Measurements from ENCODE around the gene CFAP161.
"Not testable (repeated sequence)": the region's sequence is repeated elsewhere in the genome, so short reads cannot be mapped to it uniquely, and the experiment has no call there.

CFAP161 gene

DNA sequence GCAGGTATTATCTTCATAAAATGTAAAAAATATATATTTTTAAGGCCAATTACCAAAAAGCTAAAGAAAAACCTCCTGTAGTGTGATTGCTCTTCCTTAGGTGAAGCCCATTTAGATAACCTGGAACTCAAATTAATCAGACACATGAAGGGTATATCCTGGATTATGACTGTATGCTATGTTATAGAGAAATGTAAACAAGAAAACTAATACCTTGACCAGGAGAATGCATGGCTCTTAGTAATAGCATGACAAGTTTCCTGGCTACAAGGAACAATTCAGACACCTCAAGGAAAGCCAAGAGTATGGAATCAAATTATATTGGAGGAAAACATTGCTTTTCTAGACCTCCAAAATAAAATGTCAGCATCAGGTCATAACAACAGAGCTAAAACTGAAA is 14.0 kb upstream of the CFAP161 start:
- H3K36me3 ChIP-seq (ENCODE audit: control insufficient read depth, insufficient read depth, low read length): no peaks in the 10 kb centered on the region
- DNase-seq (ENCODE audit: low read depth, low spot score): no peak
- H3K9me3 ChIP-seq (ENCODE audit: control insufficient read depth, insufficient read depth, low read length): no peaks in the 10 kb centered on the region
- no peaks in the 10 kb centered on the region; the same call in 1 of the 2 replicates for H3K27me3 ChIP-seq (ENCODE audit: control insufficient read depth, insufficient read depth, low read length)
- no peak overlapping the region for H3K27ac ChIP-seq (ENCODE audit: low read length)
- H3K4me3 ChIP-seq (ENCODE audit: low read length): no peak overlapping the region
- H3K4me1 ChIP-seq (ENCODE audit: control insufficient read depth, insufficient read depth, low read length): peaks cover 2% of the 10 kb centered on the region; the same call in 1 of the 2 replicates

DNA sequence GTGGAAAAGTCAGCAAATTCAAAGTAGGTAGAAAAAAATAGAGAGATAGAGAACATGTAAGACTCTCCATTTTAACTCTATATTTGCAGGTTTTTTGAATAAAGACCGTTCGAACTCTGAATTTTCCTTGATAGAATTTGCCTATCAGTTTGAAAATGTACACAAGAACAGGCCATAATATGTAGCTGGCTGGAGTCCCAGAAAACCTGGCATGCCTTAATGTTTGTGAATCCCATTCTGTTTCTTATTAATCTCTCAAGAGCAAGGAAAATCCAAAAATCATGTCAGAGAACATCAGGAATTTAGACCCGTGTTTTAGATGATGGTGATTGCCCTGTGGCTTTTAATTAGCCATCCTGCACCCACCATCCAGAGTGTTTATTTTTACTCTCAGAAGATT is 7.2 kb upstream of the CFAP161 start:
- Histone ChIP-seq H3K27ac (ENCODE audit: low read length) (no peak overlapping the region), H3K4me1 (ENCODE audit: control insufficient read depth, insufficient read depth, low read length) (no peaks in the 10 kb centered on the region)
- DNase-seq (ENCODE audit: low read depth, low spot score): no peak

DNA sequence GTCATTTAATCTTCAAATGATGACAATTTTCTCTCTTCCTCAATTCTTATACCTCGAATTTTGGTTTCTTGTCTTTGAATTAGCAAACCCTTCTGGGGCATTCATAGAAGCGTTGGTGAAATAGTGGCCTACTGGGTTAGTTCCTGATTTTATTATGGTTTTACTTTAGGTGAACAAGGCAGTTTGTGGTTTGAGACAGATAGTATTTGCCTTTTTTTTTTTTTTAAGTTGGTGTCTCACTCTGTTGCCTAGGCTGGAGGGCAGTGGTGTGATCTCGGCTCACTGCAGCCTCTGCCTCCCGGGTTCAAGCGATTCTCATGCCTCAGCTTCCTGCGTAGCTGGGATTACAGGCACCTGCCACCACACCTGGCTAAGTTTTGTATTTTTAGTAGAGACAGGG is 7.4 kb downstream of the CFAP161 start:
- not testable (repeated sequence) for H3K9me3 ChIP-seq (ENCODE audit: control insufficient read depth, insufficient read depth, low read length); H3K4me1 ChIP-seq (ENCODE audit: control insufficient read depth, insufficient read depth, low read length); H3K27me3 ChIP-seq (ENCODE audit: control insufficient read depth, insufficient read depth, low read length); H3K27ac ChIP-seq (ENCODE audit: low read length); H3K4me3 ChIP-seq (ENCODE audit: low read length); H3K36me3 ChIP-seq (ENCODE audit: control insufficient read depth, insufficient read depth, low read length); DNase-seq (ENCODE audit: low read depth, low spot score)
- no CpG with 5 or more reads among the region's 6 CpGs for WGBS (ENCODE audit: insufficient coverage, insufficient read length)

More for the DNA sequence above, 7.2 kb upstream of the CFAP161 start:
- Histone ChIP-seq H3K27me3 (ENCODE audit: control insufficient read depth, insufficient read depth, low read length) (no peaks in the 10 kb centered on the region), H3K9me3 (ENCODE audit: control insufficient read depth, insufficient read depth, low read length) (no peaks in the 10 kb centered on the region), H3K4me3 (ENCODE audit: low read length) (no peak overlapping the region), H3K36me3 (ENCODE audit: control insufficient read depth, insufficient read depth, low read length) (no peaks in the 10 kb centered on the region)
- no CpG with 5 or more reads among the region's 3 CpGs for WGBS (ENCODE audit: insufficient coverage, insufficient read length)

DNA sequence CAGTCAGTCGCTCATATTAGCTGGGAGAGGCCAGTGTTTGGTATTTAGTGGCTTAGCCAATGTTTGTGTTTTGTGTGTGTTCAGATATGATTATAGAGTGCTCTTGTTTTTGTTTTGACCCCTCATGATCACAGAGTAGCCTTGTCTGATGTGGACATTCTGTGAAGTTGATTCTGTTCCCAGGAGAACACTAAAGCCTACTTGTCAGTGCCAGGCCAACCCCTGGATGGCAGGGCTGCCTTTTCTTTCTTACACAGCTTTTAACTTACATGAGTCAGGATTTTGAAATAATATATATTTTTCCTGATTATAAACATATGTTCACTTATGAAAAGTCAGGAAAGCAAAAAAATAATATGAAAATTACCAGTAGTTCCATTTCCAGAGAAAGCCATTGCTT is 11.9 kb downstream of the CFAP161 start:
- H3K27me3 ChIP-seq (ENCODE audit: control insufficient read depth, insufficient read depth, low read length): no peaks in the 10 kb centered on the region
- H3K27ac ChIP-seq (ENCODE audit: low read length): no peak overlapping the region
- H3K4me3 ChIP-seq (ENCODE audit: low read length): no peak overlapping the region
- no peaks in the 10 kb centered on the region for H3K4me1 ChIP-seq (ENCODE audit: control insufficient read depth, insufficient read depth, low read length)
- no peak for DNase-seq (ENCODE audit: low read depth, low spot score)
- no peaks in the 10 kb centered on the region for H3K36me3 ChIP-seq (ENCODE audit: control insufficient read depth, insufficient read depth, low read length)
- WGBS (ENCODE audit: insufficient coverage, insufficient read length): no CpG with 5 or more reads among the region's 1 CpG
- H3K9me3 ChIP-seq (ENCODE audit: control insufficient read depth, insufficient read depth, low read length): no peaks in the 10 kb centered on the region

DNA sequence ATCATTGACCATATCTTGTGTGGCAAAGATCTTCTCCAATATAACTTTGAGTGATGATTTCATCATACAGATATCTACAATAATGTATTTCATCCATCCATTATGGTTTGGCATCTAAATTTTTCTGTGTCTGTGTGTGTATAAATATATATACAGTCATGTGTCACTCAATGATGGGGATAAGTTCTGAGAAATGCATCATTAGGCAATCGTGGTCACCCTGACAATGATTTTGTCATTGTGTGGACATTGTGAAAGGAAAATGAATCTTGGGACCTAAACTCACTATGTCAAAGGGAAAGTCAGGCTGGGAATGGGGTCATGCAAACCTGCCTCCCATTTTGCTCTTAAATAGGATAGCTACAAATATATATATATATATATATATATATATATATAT is 12.4 kb downstream of the CFAP161 start:
- no peak overlapping the region for H3K27ac ChIP-seq (ENCODE audit: low read length)
- H3K36me3 ChIP-seq (ENCODE audit: control insufficient read depth, insufficient read depth, low read length): no peaks in the 10 kb centered on the region
- no peaks in the 10 kb centered on the region for H3K27me3 ChIP-seq (ENCODE audit: control insufficient read depth, insufficient read depth, low read length)
- no peaks in the 10 kb centered on the region for H3K9me3 ChIP-seq (ENCODE audit: control insufficient read depth, insufficient read depth, low read length)
- WGBS (ENCODE audit: insufficient coverage, insufficient read length): no CpG with 5 or more reads among the region's 1 CpG
- no peak for DNase-seq (ENCODE audit: low read depth, low spot score)
- no peaks in the 10 kb centered on the region for H3K4me1 ChIP-seq (ENCODE audit: control insufficient read depth, insufficient read depth, low read length)
- no peak overlapping the region for H3K4me3 ChIP-seq (ENCODE audit: low read length)

DNA sequence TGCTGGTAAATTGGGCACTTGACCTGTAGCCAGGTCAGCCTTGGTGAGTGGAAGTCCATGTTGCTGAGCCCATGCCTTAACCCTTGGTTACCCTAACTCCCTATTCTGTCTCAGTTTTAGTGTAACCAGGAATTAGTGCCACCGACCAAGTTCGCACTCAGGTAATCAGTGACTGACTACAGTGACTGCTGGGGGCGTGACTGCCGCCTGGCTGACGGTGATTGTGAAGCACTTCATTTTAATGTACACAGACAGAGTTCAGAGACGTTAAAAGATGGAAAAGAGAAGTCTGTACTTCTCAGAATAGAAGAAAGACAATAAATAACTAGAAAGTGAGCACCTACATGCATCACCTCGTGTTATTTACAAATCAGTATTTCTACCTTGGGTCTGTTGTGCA is 17.3 kb downstream of the CFAP161 start:
- Histone ChIP-seq H3K4me3 (ENCODE audit: low read length) (no peak overlapping the region), H3K4me1 (ENCODE audit: control insufficient read depth, insufficient read depth, low read length) (no peaks in the 10 kb centered on the region), H3K27ac (ENCODE audit: low read length) (no peak overlapping the region), H3K27me3 (ENCODE audit: control insufficient read depth, insufficient read depth, low read length) (no peaks in the 10 kb centered on the region), H3K9me3 (ENCODE audit: control insufficient read depth, insufficient read depth, low read length) (no peaks in the 10 kb centered on the region), H3K36me3 (ENCODE audit: control insufficient read depth, insufficient read depth, low read length) (no peaks in the 10 kb centered on the region)
- no peak for DNase-seq (ENCODE audit: low read depth, low spot score)
- WGBS (ENCODE audit: insufficient coverage, insufficient read length): no CpG with 5 or more reads among the region's 7 CpGs

DNA sequence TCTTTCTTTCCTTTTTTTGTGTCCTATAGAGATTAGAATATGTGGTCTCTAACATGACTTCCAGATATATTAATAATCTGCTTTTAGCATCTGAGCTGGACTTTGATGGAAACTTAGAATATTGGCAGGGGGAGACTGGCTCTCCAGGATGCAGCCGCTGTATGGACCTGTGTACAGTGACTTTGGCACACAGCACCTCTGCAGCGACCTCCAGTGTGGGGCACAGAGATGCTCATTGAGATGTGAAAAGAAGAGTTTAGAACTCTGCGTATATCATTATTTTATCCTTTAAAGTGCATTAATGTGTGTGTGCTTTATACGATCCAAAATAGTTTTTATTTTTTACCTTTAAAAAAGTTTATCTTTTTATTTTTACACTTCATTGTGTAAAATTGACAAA is 18.3 kb downstream of the CFAP161 start:
- Histone ChIP-seq H3K36me3 (ENCODE audit: control insufficient read depth, insufficient read depth, low read length) (no peaks in the 10 kb centered on the region), H3K27ac (ENCODE audit: low read length) (no peak overlapping the region), H3K4me1 (ENCODE audit: control insufficient read depth, insufficient read depth, low read length) (no peaks in the 10 kb centered on the region), H3K9me3 (ENCODE audit: control insufficient read depth, insufficient read depth, low read length) (no peaks in the 10 kb centered on the region), H3K4me3 (ENCODE audit: low read length) (no peak overlapping the region), H3K27me3 (ENCODE audit: control insufficient read depth, insufficient read depth, low read length) (no peaks in the 10 kb centered on the region)
- no peak for DNase-seq (ENCODE audit: low read depth, low spot score)
- no CpG with 5 or more reads among the region's 4 CpGs for WGBS (ENCODE audit: insufficient coverage, insufficient read length)

DNA sequence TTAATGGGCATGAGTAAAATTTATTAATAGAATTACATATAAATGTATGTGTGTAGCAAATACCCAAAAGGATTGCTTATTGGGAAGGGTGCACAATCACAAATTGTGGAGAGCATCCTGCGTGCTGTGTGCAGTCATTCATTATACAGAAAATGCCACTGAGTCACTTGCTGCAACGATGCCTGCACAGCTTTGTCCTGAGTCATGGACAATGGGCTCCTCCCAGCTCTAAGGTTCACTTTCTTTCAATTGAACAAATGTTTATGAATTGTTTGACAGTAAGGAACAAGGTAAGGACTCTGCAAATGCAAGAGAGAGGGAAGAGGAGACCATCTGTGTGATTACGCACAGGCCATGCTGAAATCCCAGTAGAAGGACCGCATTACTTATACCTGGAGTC is 18.7 kb downstream of the CFAP161 start:
- H3K36me3 ChIP-seq (ENCODE audit: control insufficient read depth, insufficient read depth, low read length): no peaks in the 10 kb centered on the region
- H3K27ac ChIP-seq (ENCODE audit: low read length): no peak overlapping the region
- no peaks in the 10 kb centered on the region for H3K4me1 ChIP-seq (ENCODE audit: control insufficient read depth, insufficient read depth, low read length)
- H3K4me3 ChIP-seq (ENCODE audit: low read length): no peak overlapping the region
- no peaks in the 10 kb centered on the region for H3K9me3 ChIP-seq (ENCODE audit: control insufficient read depth, insufficient read depth, low read length)
- whole genome bisulfite sequencing (ENCODE audit: insufficient coverage, insufficient read length): no CpG with 5 or more reads among the region's 4 CpGs
- DNase-seq (ENCODE audit: low read depth, low spot score): no peak
- H3K27me3 ChIP-seq (ENCODE audit: control insufficient read depth, insufficient read depth, low read length): no peaks in the 10 kb centered on the region

DNA sequence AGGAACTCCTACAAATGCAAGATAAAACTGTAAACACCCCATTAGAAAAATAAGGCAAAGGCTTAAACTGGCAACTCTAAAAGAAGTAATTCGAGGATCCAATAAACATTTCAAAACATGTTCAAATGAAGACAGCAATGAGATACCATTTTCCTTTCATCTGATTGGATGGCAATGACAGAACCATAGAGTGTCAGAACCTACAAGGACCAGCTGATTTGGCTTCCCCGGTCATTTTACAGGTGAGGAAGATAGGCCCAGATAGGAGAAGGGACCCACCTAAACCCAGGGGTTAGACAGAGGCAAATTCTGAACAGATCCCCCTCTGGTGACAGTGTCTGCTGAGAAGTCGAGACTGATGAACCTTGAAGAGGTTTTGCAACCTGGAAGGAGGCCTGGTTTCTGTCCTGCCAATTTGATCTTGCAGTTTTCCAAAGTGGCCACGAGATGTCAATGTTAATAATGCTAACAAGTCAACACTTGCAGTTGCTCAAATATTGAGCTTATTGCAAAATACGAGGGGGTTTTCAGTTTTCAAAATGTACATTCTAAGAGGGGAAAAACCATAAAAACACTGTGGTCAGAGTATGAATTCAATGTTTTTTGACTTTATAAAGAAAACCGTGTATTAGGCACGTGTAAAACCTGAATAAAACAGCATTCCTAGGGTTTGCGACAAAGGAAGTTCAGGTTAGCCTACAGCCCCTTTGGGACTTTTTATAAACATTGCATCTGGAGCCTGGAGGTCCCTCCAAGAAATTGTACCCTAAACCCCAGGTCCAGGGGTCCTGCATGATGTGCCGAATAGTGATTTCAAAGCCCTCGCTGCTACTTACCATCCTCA is 21.5 kb downstream of the CFAP161 start:
- Histone ChIP-seq H3K27ac (ENCODE audit: low read length) (no peak overlapping the region), H3K4me1 (ENCODE audit: control insufficient read depth, insufficient read depth, low read length) (no peaks in the 10 kb centered on the region), H3K9me3 (ENCODE audit: control insufficient read depth, insufficient read depth, low read length) (no peaks in the 10 kb centered on the region), H3K4me3 (ENCODE audit: low read length) (no peak overlapping the region), H3K36me3 (ENCODE audit: control insufficient read depth, insufficient read depth, low read length) (no peaks in the 10 kb centered on the region), H3K27me3 (ENCODE audit: control insufficient read depth, insufficient read depth, low read length) (no peaks in the 10 kb centered on the region)
- no CpG with 5 or more reads among the region's 10 CpGs for WGBS (ENCODE audit: insufficient coverage, insufficient read length)
- DNase-seq (ENCODE audit: low read depth, low spot score): no peak

DNA sequence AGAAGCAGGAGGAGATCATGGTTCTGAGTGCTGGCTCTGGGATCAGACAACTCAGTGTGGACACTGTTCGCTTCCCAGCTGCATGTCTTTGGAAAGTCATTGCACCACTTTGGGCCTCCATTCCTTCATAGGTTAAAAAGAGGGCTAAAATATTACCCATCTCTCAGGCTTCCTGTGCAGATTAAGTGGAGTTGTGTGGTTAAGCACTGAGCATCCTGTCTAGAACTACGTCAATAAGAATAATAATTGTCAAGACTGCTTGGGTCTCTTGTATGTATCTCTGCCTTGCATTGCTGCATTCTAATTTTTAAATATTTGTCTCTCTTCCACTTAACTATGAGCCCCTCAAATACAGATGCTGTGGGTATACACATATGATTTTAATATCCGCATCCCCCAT is 22.3 kb downstream of the CFAP161 start:
- H3K4me3 ChIP-seq (ENCODE audit: low read length): no peak overlapping the region
- no CpG with 5 or more reads among the region's 3 CpGs for WGBS (ENCODE audit: insufficient coverage, insufficient read length)
- H3K27me3 ChIP-seq (ENCODE audit: control insufficient read depth, insufficient read depth, low read length): no peaks in the 10 kb centered on the region
- no peak for DNase-seq (ENCODE audit: low read depth, low spot score)
- no peaks in the 10 kb centered on the region for H3K36me3 ChIP-seq (ENCODE audit: control insufficient read depth, insufficient read depth, low read length)
- no peaks in the 10 kb centered on the region for H3K4me1 ChIP-seq (ENCODE audit: control insufficient read depth, insufficient read depth, low read length)
- H3K27ac ChIP-seq (ENCODE audit: low read length): no peak overlapping the region
- H3K9me3 ChIP-seq (ENCODE audit: control insufficient read depth, insufficient read depth, low read length): no peaks in the 10 kb centered on the region

All from iPS DF 6.9 (cell line).